OCI-LY1 (cell line): ENCODE measurements around the gene ARHGAP18.

ENCODE experiments used
- H2AFZ ChIP-seq: fragments of 200-600 bp; sonication (generic), shearing (Covaris generic); 2 replicates; pipeline ENCODE4 v1.6.0; 2014; ENCODE audit warnings: antibody characterized with exemption, mild to moderate bottlenecking, low read length
- H3F3A ChIP-seq: fragments of 200-600 bp; sonication (generic), shearing (Covaris generic); 2 replicates; pipeline ENCODE4 v1.6.0; 2014; ENCODE audit warnings: mild to moderate bottlenecking, antibody characterized with exemption, low read length, moderate library complexity; ENCODE audit not compliant: insufficient read depth
- H3K27ac ChIP-seq: fragments of 200-600 bp; sonication (generic); 2 replicates; pipeline ENCODE4 v1.5.1; 2014; ENCODE audit warnings: low read length, mixed run types, mild to moderate bottlenecking, low read depth; ENCODE audit not compliant: poor library complexity, severe bottlenecking
- H3K27me3 ChIP-seq: fragments of 200-600 bp; sonication (generic); 2 replicates; pipeline ENCODE4 v1.6.0; 2014; ENCODE audit warnings: antibody characterized with exemption, mild to moderate bottlenecking, low read length, moderate library complexity; ENCODE audit not compliant: insufficient read depth
- H3K36me3 ChIP-seq: fragments of 200-600 bp; sonication (generic); 2 replicates; pipeline ENCODE4 v1.6.1; 2014; ENCODE audit warnings: mild to moderate bottlenecking, antibody characterized with exemption, low read length, moderate library complexity, mixed read lengths; ENCODE audit not compliant: insufficient read depth
- H3K4me1 ChIP-seq: fragments of 200-600 bp; sonication (generic); 2 replicates; pipeline ENCODE4 v1.5.1; 2014; ENCODE audit warnings: mild to moderate bottlenecking, low read length, moderate library complexity; ENCODE audit not compliant: insufficient read depth, severe bottlenecking
- H3K4me2 ChIP-seq: fragments of 200-600 bp; sonication (generic), shearing (Covaris generic); 2 replicates; pipeline ENCODE4 v1.6.1; 2014; ENCODE audit warnings: low read length
- H3K4me3 ChIP-seq: fragments of 200-600 bp; sonication (generic); 2 replicates; pipeline ENCODE4 v1.5.1; 2014; ENCODE audit warnings: low read length, low read depth, mild to moderate bottlenecking, mixed read lengths; ENCODE audit not compliant: poor library complexity, severe bottlenecking
- H3K79me2 ChIP-seq: fragments of 200-600 bp; shearing (Covaris generic); 2 replicates; pipeline ENCODE4 v1.6.1; 2016; ENCODE audit warnings: mixed run types, low read length, mixed read lengths; ENCODE audit not compliant: insufficient read depth
- H3K9ac ChIP-seq: fragments of 200-600 bp; sonication (generic), shearing (Covaris generic); 2 replicates; pipeline ENCODE4 v1.6.1; 2014; ENCODE audit warnings: mild to moderate bottlenecking, low read length, mixed read lengths
- H3K9me2 ChIP-seq: fragments of 200-600 bp; sonication (generic), shearing (Covaris generic); 2 replicates; pipeline ENCODE4 v1.6.1; 2014; ENCODE audit warnings: low read depth, mild to moderate bottlenecking, low read length, mixed read lengths
- H3K9me3 ChIP-seq: fragments of 200-600 bp; shearing (Covaris generic); 2 replicates; pipeline ENCODE4 v1.6.1; 2014; ENCODE audit warnings: low read length, mixed read lengths
- H4K20me1 ChIP-seq: fragments of 200-600 bp; sonication (generic), shearing (Covaris generic); 2 replicates; pipeline ENCODE4 v1.6.0; 2016; ENCODE audit warnings: mild to moderate bottlenecking, low read length; ENCODE audit not compliant: insufficient read depth
- EZH2 ChIP-seq: fragments of 200-600 bp; sonication (generic), shearing (Covaris generic); IDR thresholded peaks from 2 replicates; pipeline ENCODE4 v1.8.0; 2017; ENCODE audit warnings: borderline replicate concordance, mixed run types, mild to moderate bottlenecking, antibody characterized with exemption, low read length, moderate library complexity, mixed read lengths
- TF ChIP-seq, protein P1 (sequence below): fragments of 200-600 bp; sonication (generic), shearing (Covaris generic); IDR thresholded peaks from 2 replicates; pipeline ENCODE4 v1.5.1; 2017; ENCODE audit warnings: mild to moderate bottlenecking, antibody characterized with exemption, low read length, moderate library complexity, mixed read lengths

The ARHGAP18 gene

DNA sequence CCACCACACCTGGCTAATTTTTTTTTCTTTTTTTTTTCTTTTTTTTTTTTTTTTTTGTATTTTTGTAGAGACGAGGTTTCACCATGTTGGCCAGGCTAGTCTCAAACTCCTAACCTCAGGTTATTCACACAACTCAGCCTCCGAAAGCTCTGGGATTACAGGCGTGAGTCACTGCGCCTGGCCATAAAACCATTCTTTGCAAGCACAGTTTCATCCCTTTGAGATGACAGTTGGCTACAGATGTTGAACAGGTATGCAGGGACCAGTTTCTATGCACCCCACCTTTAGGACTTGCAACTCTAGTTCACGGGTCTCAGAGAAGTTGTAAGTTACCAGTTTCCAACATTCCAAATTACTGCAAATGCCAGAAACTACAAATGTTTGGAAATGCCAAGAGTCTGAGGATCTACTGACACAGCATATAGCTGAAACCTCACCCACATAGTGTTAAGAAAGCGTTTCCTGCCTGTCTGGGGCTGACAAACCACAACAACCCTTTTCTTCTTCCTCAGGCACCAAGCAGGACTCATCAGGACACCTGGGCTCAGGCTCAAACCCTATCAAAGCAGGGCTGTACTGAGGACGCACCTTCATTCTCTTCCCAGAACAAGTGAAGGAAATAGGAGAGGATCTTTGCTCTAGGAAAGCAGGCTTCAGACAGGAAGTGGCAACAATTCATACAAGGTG, 22.9 kb downstream of the ARHGAP18 start:
- H3K9me2 ChIP-seq: no peaks in the 10 kb centered on the region
- TF ChIP-seq, protein P1, sequence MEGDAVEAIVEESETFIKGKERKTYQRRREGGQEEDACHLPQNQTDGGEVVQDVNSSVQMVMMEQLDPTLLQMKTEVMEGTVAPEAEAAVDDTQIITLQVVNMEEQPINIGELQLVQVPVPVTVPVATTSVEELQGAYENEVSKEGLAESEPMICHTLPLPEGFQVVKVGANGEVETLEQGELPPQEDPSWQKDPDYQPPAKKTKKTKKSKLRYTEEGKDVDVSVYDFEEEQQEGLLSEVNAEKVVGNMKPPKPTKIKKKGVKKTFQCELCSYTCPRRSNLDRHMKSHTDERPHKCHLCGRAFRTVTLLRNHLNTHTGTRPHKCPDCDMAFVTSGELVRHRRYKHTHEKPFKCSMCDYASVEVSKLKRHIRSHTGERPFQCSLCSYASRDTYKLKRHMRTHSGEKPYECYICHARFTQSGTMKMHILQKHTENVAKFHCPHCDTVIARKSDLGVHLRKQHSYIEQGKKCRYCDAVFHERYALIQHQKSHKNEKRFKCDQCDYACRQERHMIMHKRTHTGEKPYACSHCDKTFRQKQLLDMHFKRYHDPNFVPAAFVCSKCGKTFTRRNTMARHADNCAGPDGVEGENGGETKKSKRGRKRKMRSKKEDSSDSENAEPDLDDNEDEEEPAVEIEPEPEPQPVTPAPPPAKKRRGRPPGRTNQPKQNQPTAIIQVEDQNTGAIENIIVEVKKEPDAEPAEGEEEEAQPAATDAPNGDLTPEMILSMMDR: no peak
- no peak for TF ChIP-seq EZH2
- H4K20me1 ChIP-seq: no peaks in the 10 kb centered on the region
- no peak overlapping the region for H3K4me3 ChIP-seq
- no peak overlapping the region for H3K4me2 ChIP-seq
- no peaks in the 10 kb centered on the region for H3K79me2 ChIP-seq
- H3K4me1 ChIP-seq: peaks cover 21% of the 10 kb centered on the region
- no peak overlapping the region for H2AFZ ChIP-seq
- H3K36me3 ChIP-seq: no peaks in the 10 kb centered on the region
- no peak overlapping the region for H3K27ac ChIP-seq
- no peaks in the 10 kb centered on the region for H3K9me3 ChIP-seq
- no peaks in the 10 kb centered on the region for H3K27me3 ChIP-seq
- no peaks in the 10 kb centered on the region for H3F3A ChIP-seq
- no peak overlapping the region for H3K9ac ChIP-seq

DNA sequence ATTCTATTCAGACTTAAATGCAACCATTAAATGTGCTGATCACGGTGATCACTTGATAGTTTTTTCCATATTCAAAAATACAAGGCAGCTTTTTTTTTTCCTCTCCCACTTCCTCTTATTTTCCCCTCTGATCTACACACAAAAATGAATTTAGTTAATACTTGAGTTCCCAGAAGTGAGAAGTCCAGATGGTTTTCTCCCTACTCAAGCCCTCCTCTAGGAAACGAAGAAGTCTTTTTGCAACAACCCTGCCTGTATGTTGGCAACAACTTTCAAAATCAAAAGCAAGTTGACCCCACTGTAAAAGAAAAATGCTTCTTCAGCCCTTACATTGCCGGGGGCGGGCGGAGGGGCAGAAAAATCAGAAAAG, 24.3 kb downstream of the ARHGAP18 start:
- Histone ChIP-seq H3K9ac (no peak overlapping the region), H3K9me3 (no peaks in the 10 kb centered on the region), H3F3A (no peaks in the 10 kb centered on the region), H3K4me1 (peaks cover 21% of the 10 kb centered on the region), H4K20me1 (no peaks in the 10 kb centered on the region), H2AFZ (no peak overlapping the region), H3K9me2 (no peaks in the 10 kb centered on the region), H3K27me3 (no peaks in the 10 kb centered on the region), H3K27ac (no peak overlapping the region), H3K4me3 (no peak overlapping the region), H3K79me2 (no peaks in the 10 kb centered on the region), H3K4me2 (0 out of 2 replicates have a peak overlapping the region, but pooled peaks have one; percentile 12), H3K36me3 (no peaks in the 10 kb centered on the region)
- no peak for TF ChIP-seq EZH2
- TF ChIP-seq, protein P1: no peak

DNA sequence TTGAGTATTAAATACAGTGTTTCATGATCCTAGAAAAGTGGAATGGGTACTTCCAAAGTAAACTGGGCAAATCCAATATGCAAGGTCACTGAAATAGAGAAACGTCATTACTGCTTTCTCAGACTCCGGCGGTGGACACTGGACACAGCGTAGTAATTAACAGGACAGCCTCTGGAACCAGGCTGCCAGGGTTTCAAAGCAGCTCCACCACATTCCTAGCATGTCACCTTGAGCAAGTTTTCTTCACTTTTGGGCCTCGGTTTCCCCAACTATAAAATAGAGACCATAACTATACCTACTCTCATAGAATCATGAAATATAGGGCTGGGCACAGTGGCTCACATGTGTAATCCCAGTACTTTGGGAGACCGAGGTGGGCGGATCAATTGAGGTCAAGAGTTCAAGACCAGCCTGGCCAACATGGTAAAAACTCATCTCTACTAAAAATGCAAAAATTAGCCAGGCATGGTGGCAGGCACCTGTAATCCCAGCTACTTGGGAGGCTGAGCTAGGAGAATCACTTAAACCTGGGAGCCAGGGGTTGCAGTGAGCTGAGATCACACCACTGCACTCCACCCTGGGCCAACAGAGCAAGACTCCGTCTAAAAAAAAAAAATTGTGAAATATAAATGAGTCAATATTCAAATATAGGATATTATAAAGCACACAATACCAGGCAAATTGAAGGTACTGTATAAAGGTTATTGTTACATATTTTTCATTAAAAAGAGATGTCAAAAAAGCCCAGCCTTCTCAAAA, 24.9 kb downstream of the ARHGAP18 start:
- Histone ChIP-seq H3K9ac (no peak overlapping the region), H3K27me3 (no peaks in the 10 kb centered on the region), H3K79me2 (no peaks in the 10 kb centered on the region), H3K9me2 (no peaks in the 10 kb centered on the region), H3K4me1 (peaks cover 21% of the 10 kb centered on the region), H2AFZ (no peak overlapping the region), H3K36me3 (no peaks in the 10 kb centered on the region), H3K4me3 (no peak overlapping the region), H4K20me1 (no peaks in the 10 kb centered on the region), H3F3A (no peaks in the 10 kb centered on the region), H3K9me3 (no peaks in the 10 kb centered on the region), H3K4me2 (0 out of 2 replicates have a peak overlapping the region, but pooled peaks have one; percentile 12), H3K27ac (no peak overlapping the region)
- TF ChIP-seq, protein P1: no peak
- TF ChIP-seq EZH2: no peak
